ENCODE results near the gene DACH1.

Gene DACH1

GRCh38 chr13:71862459-71862943 lies 4.5 kb downstream of the DACH1 start:
- H3K4me3 ChIP-seq (ENCODE audit: low read depth, low read length) = no peak overlapping the region
- no peak for DNase-seq (ENCODE audit: low read depth)
- no peak for TF ChIP-seq CTCF (IDR thresholded peaks at IDR 0.05; ENCODE audit: control insufficient read depth, extremely low read depth, insufficient read depth)

- TF ChIP-seq CTCF (IDR thresholded peaks at IDR 0.05; ENCODE audit: control insufficient read depth, extremely low read depth, insufficient read depth) = no peak
- no peak overlapping the region for H3K4me3 ChIP-seq (ENCODE audit: low read depth, low read length)
- DNase-seq (ENCODE audit: low read depth) = no peak
Observed at GRCh38 chr13:71861769-71862458, 5.1 kb downstream of the DACH1 start.

GRCh38 chr13:71860547-71861138 lies 6.4 kb downstream of the DACH1 start:
- no peak overlapping the region for H3K4me3 ChIP-seq (ENCODE audit: low read depth, low read length)
- no peak for DNase-seq (ENCODE audit: low read depth)
- no peak for TF ChIP-seq CTCF (IDR thresholded peaks at IDR 0.05; ENCODE audit: control insufficient read depth, extremely low read depth, insufficient read depth)

- no peak for DNase-seq (ENCODE audit: low read depth)
- TF ChIP-seq CTCF (IDR thresholded peaks at IDR 0.05; ENCODE audit: control insufficient read depth, extremely low read depth, insufficient read depth) = no peak
Observed at GRCh38 chr13:71858647-71859046, 8.4 kb downstream of the DACH1 start.

GRCh38 chr13:71856548-71857043 lies 10.4 kb downstream of the DACH1 start:
- H3K4me3 ChIP-seq (ENCODE audit: low read depth, low read length) = no peak overlapping the region
- TF ChIP-seq CTCF (IDR thresholded peaks at IDR 0.05; ENCODE audit: control insufficient read depth, extremely low read depth, insufficient read depth) = no peak
- no peak for DNase-seq (ENCODE audit: low read depth)

More at GRCh38 chr13:71858647-71859046, 8.4 kb downstream of the DACH1 start:
- H3K4me3 ChIP-seq (ENCODE audit: low read depth, low read length) = no peak overlapping the region

- TF ChIP-seq CTCF (IDR thresholded peaks at IDR 0.05; ENCODE audit: control insufficient read depth, extremely low read depth, insufficient read depth) = no peak
- no peak overlapping the region for H3K4me3 ChIP-seq (ENCODE audit: low read depth, low read length)
- no peak for DNase-seq (ENCODE audit: low read depth)
Observed at GRCh38 chr13:71854401-71854800, 12.6 kb downstream of the DACH1 start.
